Neuronal stem cell (in vitro differentiated cells): Measurements from ENCODE around the gene PAPPA2.

ENCODE experiments used
- DNase-seq: peaks from one replicate; pipeline ENCODE4 v3.0.0-alpha.2; 2013; ENCODE audit warnings: low spot score
- H2AFZ ChIP-seq: one replicate; pipeline ENCODE4 v1.6.1; 2013; ENCODE audit warnings: mild to moderate bottlenecking, low read length, inconsistent platforms
- H2AK5ac ChIP-seq: 2 replicates; pipeline ENCODE4 v1.6.1; 2013; ENCODE audit warnings: low read depth, mild to moderate bottlenecking, inconsistent platforms, low read length, moderate library complexity, mixed read lengths
- H2BK120ac ChIP-seq: 2 replicates; pipeline ENCODE4 v1.6.1; 2013; ENCODE audit warnings: low read depth, mild to moderate bottlenecking, inconsistent platforms, low read length, moderate library complexity, mixed read lengths
- H2BK12ac ChIP-seq: one replicate; pipeline ENCODE4 v1.6.1; 2013; ENCODE audit warnings: low read length, inconsistent platforms
- H2BK15ac ChIP-seq: 2 replicates; pipeline ENCODE4 v1.6.1; 2013; ENCODE audit warnings: mild to moderate bottlenecking, low read length, inconsistent platforms, mixed read lengths
- H2BK5ac ChIP-seq: one replicate; pipeline ENCODE4 v1.6.1; 2013; ENCODE audit warnings: inconsistent platforms, mild to moderate bottlenecking, low read length, moderate library complexity
- H3K14ac ChIP-seq: one replicate; pipeline ENCODE4 v1.6.1; 2013; ENCODE audit warnings: low read length, inconsistent platforms
- H3K18ac ChIP-seq: 2 replicates; pipeline ENCODE4 v1.6.1; 2013; ENCODE audit warnings: low read length, inconsistent platforms
- H3K23ac ChIP-seq: 2 replicates; pipeline ENCODE4 v1.6.1; 2013; ENCODE audit warnings: low read depth, mild to moderate bottlenecking, mixed read lengths, low read length, inconsistent platforms; ENCODE audit not compliant: poor library complexity
- H3K27ac ChIP-seq: replicated peaks from 3 replicates; pipeline ENCODE4 v1.5.1; 2013; ENCODE audit warnings: low read length, inconsistent platforms
- H3K27me3 ChIP-seq, 3 experiments: 2 replicates each; pipeline ENCODE4 v1.6.1; 2013; ENCODE audit warnings: low read length in 3 of 3, mild to moderate bottlenecking in 2 of 3, inconsistent platforms in 1 of 3, low read depth in 1 of 3, mixed read lengths in 1 of 3, moderate library complexity in 1 of 3; ENCODE audit not compliant: control insufficient read depth in 3 of 3, insufficient read depth in 3 of 3
- H3K36me3 ChIP-seq, 2 donors: replicated peaks in 1 of 2; 2 replicates each; pipeline ENCODE4 v1.6.1; 2013; ENCODE audit warnings: low read length in 2 of 2; ENCODE audit not compliant: control insufficient read depth in 2 of 2, insufficient read depth in 2 of 2
- H3K4ac ChIP-seq: 2 replicates; pipeline ENCODE4 v1.6.1; 2013; ENCODE audit warnings: inconsistent platforms, mild to moderate bottlenecking, low read length, moderate library complexity
- H3K4me1 ChIP-seq, 2 donors: 1 replicate in 1 of 2; 2 replicates in 1 of 2; pipeline ENCODE4 v1.6.1; 2013; ENCODE audit warnings: low read length in 2 of 2, low read depth in 1 of 2; ENCODE audit not compliant: control insufficient read depth in 2 of 2, insufficient read depth in 1 of 2
- H3K4me2 ChIP-seq: one replicate; pipeline ENCODE4 v1.6.1; 2013; ENCODE audit warnings: mild to moderate bottlenecking, low read length, inconsistent platforms; ENCODE audit not compliant: insufficient read depth, poor library complexity, severe bottlenecking
- H3K4me3 ChIP-seq, 2 donors: 2 replicates each; pipeline ENCODE4 v1.5.1; 2013; ENCODE audit warnings: low read length in 2 of 2, mild to moderate bottlenecking in 2 of 2, inconsistent platforms in 1 of 2, moderate library complexity in 1 of 2
- H3K79me1 ChIP-seq: one replicate; pipeline ENCODE4 v1.6.1; 2013; ENCODE audit warnings: low read depth, mild to moderate bottlenecking, inconsistent platforms, low read length, moderate library complexity
- H3K9ac ChIP-seq: one replicate; pipeline ENCODE4 v1.6.1; 2013; ENCODE audit warnings: mild to moderate bottlenecking, low read depth, low read length, inconsistent platforms; ENCODE audit not compliant: poor library complexity
- H3K9me3 ChIP-seq, 2 donors: replicated peaks in 1 of 2; 2 replicates each; pipeline versions ENCODE3 to v1.6.1; 2013; ENCODE audit warnings: low read length in 2 of 2, mild to moderate bottlenecking in 2 of 2, inconsistent platforms in 1 of 2, low read depth in 1 of 2, mixed read lengths in 1 of 2, moderate library complexity in 1 of 2; ENCODE audit not compliant: control insufficient read depth in 2 of 2, insufficient read depth in 1 of 2
- H4K8ac ChIP-seq: one replicate; pipeline ENCODE4 v1.6.1; 2013; ENCODE audit warnings: low read depth, mild to moderate bottlenecking, inconsistent platforms, low read length, moderate library complexity
- H4K91ac ChIP-seq: one replicate; pipeline ENCODE4 v1.6.1; 2013; ENCODE audit warnings: low read length, low read depth, mild to moderate bottlenecking, inconsistent platforms; ENCODE audit not compliant: poor library complexity
- WGBS, 2 donors: extraction: QIAGEN DNeasy Blood & Tissue Kit; methylation state at CpG; one replicate each; pipeline ENCODE4 v1.1.7; 2013; ENCODE audit warnings: missing lambda C conversion rate in 2 of 2, mixed read lengths in 1 of 2; ENCODE audit not compliant: insufficient read length in 2 of 2, insufficient replicate concordance in 1 of 2; ENCODE audit errors: extremely low coverage in 2 of 2; 5-methylcytosine and 5-hydroxymethylcytosine counted together

The PAPPA2 gene

DNA sequence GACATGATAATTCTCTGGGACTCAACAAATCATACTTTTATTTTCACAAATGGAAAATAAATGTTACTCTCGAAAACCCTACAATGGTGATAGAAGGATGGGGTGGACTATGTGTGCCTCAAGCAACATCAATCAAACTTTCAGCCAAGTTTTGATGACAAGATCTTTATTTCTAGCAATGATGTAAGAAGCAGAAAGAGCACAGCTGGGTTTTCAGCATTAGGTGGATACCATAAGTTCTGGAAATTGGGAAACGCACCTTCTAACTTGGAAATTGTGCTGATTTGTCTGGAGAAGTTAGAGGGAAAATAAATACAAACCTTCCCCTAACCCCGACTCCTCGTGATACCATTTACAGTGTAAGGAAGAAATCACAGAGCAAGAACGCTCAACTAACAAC, 320.3 kb downstream of the PAPPA2 start:
- Histone ChIP-seq H3K9me3 (no peaks in the 10 kb centered on the region), H2BK12ac (no peak overlapping the region), H3K4me2 (no peak overlapping the region), H3K4me3 (no peak overlapping the region), H4K91ac (no peak overlapping the region), H3K79me1 (no peaks in the 10 kb centered on the region), H3K27ac (no peak overlapping the region), H3K27me3 (no peaks in the 10 kb centered on the region), H3K4me1 (peaks cover 0 to 7% of the 10 kb centered on the region in 2 donors), H2AFZ (no peak overlapping the region), H3K4ac (no peak overlapping the region), H2BK120ac (no peak overlapping the region), H3K18ac (no peak overlapping the region), H3K23ac (no peak overlapping the region), H3K9ac (no peak overlapping the region), H2BK15ac (no peak overlapping the region), H3K14ac (no peak overlapping the region), H4K8ac (no peak overlapping the region), H2AK5ac (no peak overlapping the region), H2BK5ac (no peak overlapping the region), H3K36me3 (no peaks in the 10 kb centered on the region)
- no CpG with 5 or more reads among the region's 5 CpGs for WGBS, 2 donors
- no peak for DNase-seq

DNA sequence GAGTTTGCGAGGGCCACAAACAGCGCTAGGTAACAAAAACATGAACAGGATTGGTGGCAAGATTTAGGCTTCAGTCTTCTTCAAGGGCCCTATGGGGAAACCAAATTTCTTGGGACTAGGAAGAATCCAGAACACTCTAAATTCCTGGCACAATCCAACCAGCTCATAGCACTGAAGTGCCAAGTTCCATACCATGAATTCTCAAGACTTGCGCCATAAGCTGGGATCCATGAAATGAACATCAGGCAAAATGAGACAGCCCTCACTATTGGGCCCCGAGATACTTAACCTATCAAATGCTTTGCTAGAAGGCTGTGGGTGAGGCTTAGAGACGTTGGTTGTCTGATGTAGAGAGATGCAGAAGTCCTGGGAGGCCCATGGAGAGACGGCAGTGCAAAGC, 322.1 kb downstream of the PAPPA2 start:
- Histone ChIP-seq H3K18ac (no peak overlapping the region), H4K8ac (no peak overlapping the region), H3K4me3 (no peak overlapping the region), H2BK15ac (no peak overlapping the region), H3K9me3 (no peaks in the 10 kb centered on the region), H3K79me1 (no peaks in the 10 kb centered on the region), H3K4me1 (peaks cover 0 to 7% of the 10 kb centered on the region in 2 donors), H3K23ac (no peak overlapping the region), H4K91ac (no peak overlapping the region), H2BK12ac (no peak overlapping the region), H3K4ac (no peak overlapping the region), H2BK5ac (no peak overlapping the region), H3K9ac (no peak overlapping the region), H2AFZ (no peak overlapping the region), H3K14ac (no peak overlapping the region), H3K4me2 (no peak overlapping the region), H2BK120ac (no peak overlapping the region), H3K36me3 (no peaks in the 10 kb centered on the region), H2AK5ac (no peak overlapping the region), H3K27ac (no peak overlapping the region), H3K27me3 (no peaks in the 10 kb centered on the region)
- WGBS, 2 donors, result no CpG with 5 or more reads among the region's 6 CpGs
- DNase-seq, result no peak

DNA sequence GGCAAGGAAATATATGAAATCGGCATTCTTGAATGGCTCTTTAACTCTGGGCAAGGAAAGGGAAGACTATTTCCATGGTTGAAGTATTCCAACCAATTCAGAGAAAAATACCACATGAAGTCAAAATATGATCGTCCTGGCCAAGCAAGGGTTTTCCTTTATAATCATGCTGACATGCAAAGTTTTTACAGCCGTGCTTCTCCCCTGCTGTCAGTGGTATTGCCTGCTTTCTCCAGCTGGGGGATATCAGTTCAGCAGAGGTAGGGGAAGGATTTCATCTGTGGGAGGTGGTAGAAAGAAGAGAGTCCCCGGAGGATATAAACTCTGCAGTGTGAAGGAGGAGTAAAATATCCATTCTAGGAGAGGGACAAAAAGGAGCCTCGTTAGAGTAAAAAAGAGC, 322.8 kb downstream of the PAPPA2 start:
- H3K14ac ChIP-seq, result no peak overlapping the region
- H2BK5ac ChIP-seq, result no peak overlapping the region
- H2BK15ac ChIP-seq, result no peak overlapping the region
- H3K4me3 ChIP-seq, result no peak overlapping the region
- no peak overlapping the region for H4K8ac ChIP-seq
- H3K4ac ChIP-seq, result no peak overlapping the region
- no peak overlapping the region for H2AK5ac ChIP-seq
- no peak for DNase-seq
- no peaks in the 10 kb centered on the region for H3K27me3 ChIP-seq
- no peaks in the 10 kb centered on the region for H3K79me1 ChIP-seq
- no peak overlapping the region for H2BK120ac ChIP-seq
- no peak overlapping the region for H2AFZ ChIP-seq
- peaks cover 0 to 7% of the 10 kb centered on the region in 2 donors for H3K4me1 ChIP-seq
- no peaks in the 10 kb centered on the region for H3K36me3 ChIP-seq
- H3K4me2 ChIP-seq, result no peak overlapping the region
- no CpG with 5 or more reads among the region's 5 CpGs for WGBS, 2 donors
- no peaks in the 10 kb centered on the region for H3K9me3 ChIP-seq
- no peak overlapping the region for H4K91ac ChIP-seq
- H3K9ac ChIP-seq, result no peak overlapping the region
- no peak overlapping the region for H2BK12ac ChIP-seq
- H3K23ac ChIP-seq, result no peak overlapping the region
- no peak overlapping the region for H3K27ac ChIP-seq
- H3K18ac ChIP-seq, result no peak overlapping the region

DNA sequence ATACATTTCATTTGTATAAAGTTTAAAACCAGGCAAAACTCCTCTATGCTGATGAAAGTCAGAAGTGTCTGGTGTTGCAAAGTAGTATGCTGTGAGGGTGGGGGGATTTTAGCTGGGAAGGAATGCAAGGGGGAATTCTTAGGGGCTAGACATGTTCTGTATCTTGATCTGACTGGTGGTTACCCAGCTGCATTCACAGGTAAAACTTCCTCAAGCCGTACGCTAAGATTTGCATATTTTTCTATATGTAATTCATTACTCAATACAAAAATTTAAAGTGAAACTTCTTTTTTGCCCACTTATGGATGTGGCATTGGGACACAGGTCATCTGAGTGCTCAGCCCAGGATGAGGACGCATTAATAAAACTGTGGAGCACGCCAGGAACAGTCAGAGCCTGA, 323.3 kb downstream of the PAPPA2 start:
- no peak overlapping the region for H4K91ac ChIP-seq
- H2BK120ac ChIP-seq, result no peak overlapping the region
- no peak overlapping the region for H3K9ac ChIP-seq
- H3K4ac ChIP-seq, result no peak overlapping the region
- H3K79me1 ChIP-seq, result no peaks in the 10 kb centered on the region
- no peak overlapping the region for H2BK5ac ChIP-seq
- H3K9me3 ChIP-seq, result no peaks in the 10 kb centered on the region
- no peak overlapping the region for H2BK15ac ChIP-seq
- H3K4me2 ChIP-seq, result no peak overlapping the region
- no peak overlapping the region for H3K27ac ChIP-seq
- peaks cover 0 to 7% of the 10 kb centered on the region in 2 donors for H3K4me1 ChIP-seq
- H3K36me3 ChIP-seq, result no peaks in the 10 kb centered on the region
- no CpG with 5 or more reads among the region's 4 CpGs for WGBS, 2 donors
- no peak overlapping the region for H3K4me3 ChIP-seq
- no peak overlapping the region for H3K18ac ChIP-seq
- no peak overlapping the region for H2BK12ac ChIP-seq
- H3K27me3 ChIP-seq, result no peaks in the 10 kb centered on the region
- H3K23ac ChIP-seq, result no peak overlapping the region
- H3K14ac ChIP-seq, result no peak overlapping the region
- H4K8ac ChIP-seq, result no peak overlapping the region
- DNase-seq, result no peak
- H2AK5ac ChIP-seq, result no peak overlapping the region
- H2AFZ ChIP-seq, result no peak overlapping the region
